H1 (cell line): ENCODE measurements around the gene PSMC1. TPM values are rescaled to one million over a fixed set of nuclear protein-coding genes. Genes with fewer than 3 reads are reported as not detected.

Experiments
- CTCF ChIA-PET: fragments of 300-600 bp; sonication (Branson Sonifier 250); formaldehyde crosslinking; loops from one replicate; lab custom pipeline; 2021; ENCODE audit not compliant: partially characterized antibody; lab: Charles Lee
- POLR2A ChIA-PET: fragments of 300-600 bp; sonication (Branson Sonifier 250); formaldehyde crosslinking; loops from one replicate; lab custom pipeline; 2021; ENCODE audit warnings: inconsistent platforms; ENCODE audit not compliant: partially characterized antibody; lab: Charles Lee
- DNase-seq, 2 experiments: peaks; one replicate each; pipeline versions ENCODE4 v3.0.0 to v3.0.0-alpha.2; 2010 to 2022; ENCODE audit warnings: low spot score in 2 of 2, low read depth in 1 of 2, mixed read lengths in 1 of 2
- FAIRE-seq: peaks from 2 replicates; lab custom pipeline; 2011; peaks lifted over from hg19 to GRCh38; lab: Jason Lieb, UNC
- H2AFZ ChIP-seq: 2 replicates; pipeline ENCODE4 v1.8.1; 2012; ENCODE audit warnings: low read length, inconsistent platforms
- H2AK5ac ChIP-seq: 2 replicates; pipeline ENCODE4 v1.6.1; 2013; ENCODE audit warnings: low read depth, low read length
- H2BK120ac ChIP-seq: replicated peaks from 2 replicates; pipeline ENCODE3; 2013; ENCODE audit warnings: low read depth, low read length, inconsistent platforms
- H2BK12ac ChIP-seq: 2 replicates; pipeline ENCODE4 v1.6.1; 2013; ENCODE audit warnings: low read depth, low read length
- H2BK15ac ChIP-seq: 2 replicates; pipeline ENCODE4 v1.6.1; 2013; ENCODE audit warnings: low read length
- H2BK20ac ChIP-seq: 2 replicates; pipeline ENCODE4 v1.6.1; 2013; ENCODE audit warnings: low read length
- H2BK5ac ChIP-seq: 2 replicates; pipeline ENCODE4 v1.6.1; 2013; ENCODE audit warnings: low read depth, low read length
- H3K14ac ChIP-seq: 2 replicates; pipeline ENCODE4 v1.6.1; 2013; ENCODE audit warnings: inconsistent platforms; ENCODE audit not compliant: insufficient read length
- H3K18ac ChIP-seq: 2 replicates; pipeline ENCODE4 v1.6.1; 2013; ENCODE audit warnings: low read length; ENCODE audit errors: extremely low read depth
- H3K23ac ChIP-seq: 2 replicates; pipeline ENCODE4 v1.6.1; 2013; ENCODE audit warnings: inconsistent platforms; ENCODE audit not compliant: insufficient read length
- H3K23me2 ChIP-seq: 2 replicates; pipeline ENCODE4 v1.6.1; 2013; ENCODE audit warnings: low read depth, low read length
- H3K27ac ChIP-seq: 2 replicates; pipeline ENCODE4 v1.6.1; 2011; ENCODE audit warnings: low read depth, low read length, inconsistent platforms
- H3K27me3 ChIP-seq, 4 experiments: replicated peaks in 1 of 4; 1 replicate in 1 of 4; 2 replicates in 3 of 4; pipeline versions ENCODE4 v1.6.1 to v1.8.1; 2011 to 2013; ENCODE audit warnings: low read length in 3 of 4, mild to moderate bottlenecking in 3 of 4, inconsistent platforms in 2 of 4, mixed read lengths in 2 of 4, moderate library complexity in 1 of 4; ENCODE audit not compliant: control insufficient read depth in 3 of 4, insufficient read depth in 3 of 4; ENCODE audit errors: extremely low read depth in 1 of 4
- H3K36me3 ChIP-seq, 4 experiments: 2 replicates each; pipeline versions ENCODE4 v1.6.1 to v1.8.1; 2011 to 2013; ENCODE audit warnings: mild to moderate bottlenecking in 4 of 4, low read length in 3 of 4, moderate library complexity in 2 of 4, control low read depth in 1 of 4, inconsistent platforms in 1 of 4; ENCODE audit not compliant: insufficient read depth in 4 of 4, control insufficient read depth in 2 of 4
- H3K4ac ChIP-seq: replicated peaks from 2 replicates; pipeline ENCODE3; 2013; ENCODE audit warnings: low read length, low read depth, mixed read lengths, inconsistent platforms; ENCODE audit not compliant: insufficient read length
- H3K4me1 ChIP-seq, 4 experiments: replicated peaks in 1 of 4; 1 replicate in 1 of 4; 2 replicates in 3 of 4; pipeline versions ENCODE4 v1.6.1 to v1.8.1; 2011 to 2013; ENCODE audit warnings: low read length in 3 of 4, inconsistent platforms in 2 of 4, mixed read lengths in 1 of 4; ENCODE audit not compliant: insufficient read depth in 4 of 4, control insufficient read depth in 3 of 4
- H3K4me2 ChIP-seq, 2 experiments: 2 replicates each; pipeline versions ENCODE4 v1.6.1 to v1.8.1; 2011 to 2013; ENCODE audit warnings: low read depth in 2 of 2, low read length in 2 of 2, control low read depth in 1 of 2, inconsistent platforms in 1 of 2, mild to moderate bottlenecking in 1 of 2; ENCODE audit not compliant: insufficient read depth in 1 of 2
- H3K4me3 ChIP-seq, 4 experiments: fragments of 200-600, 300-600 bp in 1 of 4; sonication (generic), shearing (Covaris generic), sonication (Bioruptor Twin) in 1 of 4; 2 replicates each; pipeline versions ENCODE4 v1.5.1 to v1.8.1; 2011 to 2016; ENCODE audit warnings: low read length in 4 of 4, low read depth in 3 of 4, control low read depth in 2 of 4, inconsistent platforms in 2 of 4, mild to moderate bottlenecking in 2 of 4, mixed read lengths in 1 of 4, moderate library complexity in 1 of 4; ENCODE audit not compliant: insufficient read depth in 2 of 4; ENCODE audit errors: extremely low read depth in 1 of 4
- H3K56ac ChIP-seq: replicated peaks from 2 replicates; pipeline ENCODE3; 2013; ENCODE audit warnings: low read depth, mild to moderate bottlenecking, mixed read lengths, low read length, inconsistent platforms; ENCODE audit not compliant: insufficient read length
- H3K79me1 ChIP-seq: 2 replicates; pipeline ENCODE4 v1.6.1; 2013; ENCODE audit warnings: low read depth, low read length, control low read depth
- H3K79me2 ChIP-seq, 2 experiments: 2 replicates each; pipeline versions ENCODE4 v1.6.1 to v1.8.1; 2012 to 2013; ENCODE audit warnings: low read length in 2 of 2, mild to moderate bottlenecking in 2 of 2, inconsistent platforms in 1 of 2; ENCODE audit not compliant: insufficient read depth in 2 of 2, control insufficient read depth in 1 of 2
- H3K9ac ChIP-seq, 4 experiments: replicated peaks in 1 of 4; 1 replicate in 1 of 4; 2 replicates in 3 of 4; pipeline versions ENCODE4 v1.6.1 to v1.8.1; 2011 to 2013; ENCODE audit warnings: low read depth in 3 of 4, low read length in 3 of 4, control low read depth in 2 of 4, mild to moderate bottlenecking in 2 of 4, moderate library complexity in 2 of 4, inconsistent platforms in 1 of 4; ENCODE audit errors: extremely low read depth in 1 of 4
- H3K9me3 ChIP-seq, 2 experiments: 2 replicates each; pipeline versions ENCODE4 v1.6.1 to v1.8.1; 2012 to 2013; ENCODE audit warnings: mild to moderate bottlenecking in 2 of 2, moderate library complexity in 2 of 2, control low read depth in 1 of 2, inconsistent platforms in 1 of 2, low read depth in 1 of 2, low read length in 1 of 2, mixed read lengths in 1 of 2; ENCODE audit not compliant: insufficient read depth in 2 of 2
- H4K20me1 ChIP-seq, 2 experiments: replicated peaks in 1 of 2; 2 replicates each; pipeline versions ENCODE3 to v1.8.1; 2011 to 2013; ENCODE audit warnings: inconsistent platforms in 2 of 2, low read length in 2 of 2, mild to moderate bottlenecking in 1 of 2; ENCODE audit not compliant: insufficient read depth in 2 of 2, control insufficient read depth in 1 of 2
- H4K5ac ChIP-seq: 2 replicates; pipeline ENCODE4 v1.6.1; 2013; ENCODE audit warnings: low read length, low read depth, mixed read lengths, inconsistent platforms; ENCODE audit not compliant: insufficient read length
- H4K8ac ChIP-seq: 2 replicates; pipeline ENCODE4 v1.8.0; 2013; ENCODE audit warnings: mild to moderate bottlenecking, moderate library complexity, low read length, inconsistent platforms; ENCODE audit not compliant: insufficient read depth; ENCODE audit errors: extremely low read depth
- H4K91ac ChIP-seq: replicated peaks from 2 replicates; pipeline ENCODE3; 2013; ENCODE audit warnings: low read length, mixed read lengths, inconsistent platforms; ENCODE audit not compliant: insufficient read length
- BACH1 ChIP-seq: IDR thresholded peaks from 2 replicates; pipeline ENCODE4 v1.6.1; 2012; ENCODE audit warnings: low read length, improper control_type of control experiment
- EGR1 ChIP-seq: IDR thresholded peaks from 2 replicates; pipeline ENCODE4 v1.6.1; 2011; ENCODE audit warnings: low read depth, low read length, borderline replicate concordance
- EP300 ChIP-seq, 2 experiments: IDR thresholded peaks; 1 replicate in 1 of 2; 2 replicates in 1 of 2; pipeline ENCODE4 v1.6.1; 2011 to 2012; ENCODE audit warnings: low read depth in 2 of 2, low read length in 2 of 2, mild to moderate bottlenecking in 2 of 2, borderline replicate concordance in 1 of 2, inconsistent platforms in 1 of 2, moderate library complexity in 1 of 2
- EZH2 ChIP-seq: fragments of 200-600 bp; sonication (generic); IDR thresholded peaks from 2 replicates; pipeline ENCODE4 v1.7.1; 2012; ENCODE audit warnings: low read depth, mild to moderate bottlenecking, moderate library complexity, low read length, inconsistent platforms; ENCODE audit not compliant: severe bottlenecking
- HDAC2 ChIP-seq, 2 experiments: fragments of 300-600 bp in 1 of 2; sonication (generic) in 1 of 2; IDR thresholded peaks; 2 replicates each; pipeline ENCODE4 v1.6.1; 2011 to 2012; ENCODE audit warnings: low read depth in 2 of 2, low read length in 2 of 2, mild to moderate bottlenecking in 2 of 2, moderate library complexity in 2 of 2, borderline replicate concordance in 1 of 2, inconsistent platforms in 1 of 2
- KDM4A ChIP-seq: IDR thresholded peaks from one replicate; pipeline ENCODE4 v1.7.1; 2012; ENCODE audit warnings: low read depth, mild to moderate bottlenecking, moderate library complexity, low read length, inconsistent platforms; ENCODE audit not compliant: severe bottlenecking
- MAFK ChIP-seq: IDR thresholded peaks from 2 replicates; pipeline ENCODE4 v1.6.1; 2012; ENCODE audit warnings: low read depth, mild to moderate bottlenecking, improper control_type of control experiment, low read length
- SUZ12 ChIP-seq: fragments of 200-600 bp; sonication (generic); IDR thresholded peaks from 2 replicates; pipeline ENCODE4 v1.6.1; 2012; ENCODE audit warnings: mild to moderate bottlenecking, inconsistent platforms, low read length, moderate library complexity, mixed read lengths
- WGBS, 2 experiments: shearing (Covaris generic) in 1 of 2; methylation state at CpG; one replicate each; pipeline versions ENCODE4 v1.1.6 to v1.1.7; 2013 to 2015; ENCODE audit warnings: low lambda C conversion rate in 2 of 2, mixed read lengths in 2 of 2, inconsistent platforms in 1 of 2, low coverage in 1 of 2, missing lambda C conversion rate in 1 of 2; ENCODE audit not compliant: insufficient replicate concordance in 2 of 2, insufficient coverage in 1 of 2, insufficient read length in 1 of 2; ENCODE audit errors: extremely low coverage in 1 of 2, missing lambda C conversion rate in 1 of 2; 5-methylcytosine and 5-hydroxymethylcytosine counted together
- polyA plus RNA-seq, 7 experiments: library from polyadenylated mRNA; depleted of rRNA in 3 of 7; stranded (reverse) in 5 of 7; unstranded in 2 of 7; fragments of >200 nt in 5 of 7; fragments of 200-250 nt in 2 of 7; gene quantifications; 1 replicate in 5 of 7; 2 replicates in 1 of 7; 4 replicates in 1 of 7; pipeline versions ENCODE4 v1.2.1 to v1.2.3, GENCODE V29; 2011 to 2013; ENCODE audit warnings: missing spikeins in 2 of 7, mixed read lengths in 2 of 7
- total RNA-seq: library from RNA; stranded (reverse); fragmentation: NEBNext Ultra II Directional; extraction: Animal tissue kit (Norgen Biotek cat#: 25700); gene quantifications from 2 replicates; pipeline ENCODE4 v1.2.1, GENCODE V29; 2021

Gene PSMC1
- total and polyA plus RNA-seq, 2 of the 8 experiments (the other 6 are each of a cell fraction or from before 2014, with no cell fraction given), result 46.2 to 99.6 TPM

DNA sequence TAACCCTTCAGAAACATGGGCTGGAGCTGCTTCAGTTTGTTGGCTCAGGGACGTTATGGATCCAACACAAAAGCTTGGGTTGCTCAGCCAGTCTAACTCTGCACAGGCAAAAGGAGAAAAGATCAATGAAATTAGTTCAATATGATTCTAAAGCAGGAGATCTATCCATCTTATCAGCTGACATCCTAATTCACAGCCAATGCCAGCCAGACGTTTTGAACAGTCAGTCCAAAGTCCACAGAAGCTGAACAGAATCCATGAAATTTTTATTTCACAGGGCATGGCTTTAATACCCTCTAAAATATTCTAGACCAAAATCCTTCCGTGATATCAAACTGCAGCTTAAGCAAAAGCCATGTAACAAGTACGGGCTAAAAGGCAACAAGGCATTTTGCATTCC is 61.7 kb downstream of the PSMC1 start:
- H3K23me2 ChIP-seq, result no peaks in the 10 kb centered on the region
- POLR2A ChIA-PET, result interaction anchor here (0.7 to 1.9 kb wide), 2 partner anchors 10 to 11 kb away, joined by 3 to 5 read pairs; no protein-coding TSS in a partner anchor
- no peak overlapping the region for H2BK12ac ChIP-seq
- no peak overlapping the region for H2AK5ac ChIP-seq
- no peak overlapping the region for H3K4ac ChIP-seq
- no peak for FAIRE-seq
- H2BK15ac ChIP-seq, result no peak overlapping the region
- H4K20me1 ChIP-seq, result no peaks in the 10 kb centered on the region
- H2BK5ac ChIP-seq, result no peak overlapping the region
- WGBS, 2 experiments, result 87% methylated on average over 4 of the region's 4 CpGs; no CpG with 5 or more reads in 1 of the 2 experiments
- no peaks in the 10 kb centered on the region for H3K4me1 ChIP-seq
- H4K8ac ChIP-seq, result no peak overlapping the region
- no peak overlapping the region for H4K5ac ChIP-seq
- no peaks in the 10 kb centered on the region for H3K27me3 ChIP-seq
- no peak for TF ChIP-seq KDM4A
- TF ChIP-seq EZH2, result no peak
- TF ChIP-seq HDAC2 (IDR thresholded peaks at IDR 0.05; ENCODE audit: borderline replicate concordance in 1 of 2, low read depth in 2 of 2, low read length in 2 of 2), result no peak
- no peak for TF ChIP-seq BACH1
- TF ChIP-seq SUZ12, result no peak
- TF ChIP-seq MAFK, result no peak
- TF ChIP-seq EGR1, result no peak
- TF ChIP-seq EP300 (IDR thresholded peaks at IDR 0.05; ENCODE audit: borderline replicate concordance in 1 of 2, low read depth in 2 of 2, low read length in 2 of 2), result no peak
- H3K56ac ChIP-seq, result no peak overlapping the region
- H3K4me3 ChIP-seq, result no peak overlapping the region
- no peak overlapping the region for H4K91ac ChIP-seq
- CTCF ChIA-PET, result interaction anchor here (0.6 to 1.9 kb wide), 9 partner anchors 8 to 592 kb away, joined by 3 to 5 read pairs (median 3); no protein-coding TSS in a partner anchor
- H3K36me3 ChIP-seq, result peaks cover 2 to 25% (median 4%) of the 10 kb centered on the region in 4 experiments; a peak in 6 of 8 replicates
- no peak overlapping the region for H2AFZ ChIP-seq
- no peak overlapping the region for H2BK120ac ChIP-seq
- no peak overlapping the region for H3K9ac ChIP-seq
- no peaks in the 10 kb centered on the region for H3K9me3 ChIP-seq
- no peaks in the 10 kb centered on the region; the same call in 1 of the 2 replicates for H3K79me1 ChIP-seq
- H2BK20ac ChIP-seq, result no peak overlapping the region
- H3K4me2 ChIP-seq, result no peak overlapping the region
- no peak overlapping the region for H3K14ac ChIP-seq
- no peak overlapping the region for H3K27ac ChIP-seq
- H3K23ac ChIP-seq, result no peak overlapping the region
- no peak for DNase-seq
- H3K79me2 ChIP-seq, result peaks cover 0 to 5% of the 10 kb centered on the region in 2 experiments; a peak in 1 of 4 replicates
- H3K18ac ChIP-seq, result no peak overlapping the region
